Measurements from ENCODE around the gene TIMM23. TPM values are rescaled to one million over a fixed set of nuclear protein-coding genes. Genes with fewer than 3 reads are reported as not detected.

TIMM23 gene
- total RNA-seq, 2 donors from 2014 or later = 18.7 to 34.9 TPM

GRCh38 chr10:46005383-46005782 is 33.1 kb downstream of the TIMM23 start:
- no peak for ATAC-seq

GRCh38 chr10:46006219-46006618 is 33.9 kb downstream of the TIMM23 start:
- intact Hi-C loops (cut with DNase I) = no loop called here

More at GRCh38 chr10:46005383-46005782, 33.1 kb downstream of the TIMM23 start:
- no peak for DNase-seq
- Histone ChIP-seq H3K4me1 (no peaks in the 10 kb centered on the region), H3K27me3 (no peaks in the 10 kb centered on the region), H3K9me3 (no peaks in the 10 kb centered on the region), H3K27ac (no peak overlapping the region), H3K4me3 (no peak overlapping the region), H3K36me3 (replicated peaks in 1 of 2; ENCODE audit: insufficient read depth in 1 of 2, low read depth in 2 of 2) (peaks cover 10 to 34% of the 10 kb centered on the region in 2 donors)
- no peak for TF ChIP-seq CTCF (IDR thresholded peaks at IDR 0.05)
- no peak for TF ChIP-seq POLR2A (IDR thresholded peaks at IDR 0.05)
- WGBS, 2 donors = 77 to 79% methylated on average over 4 of the region's 4 CpGs
- intact Hi-C loops (cut with DNase I) = no loop called here

GRCh38 chr10:46012746-46013145 is 40.5 kb downstream of the TIMM23 start:
- DNase-seq (no peak), ATAC-seq (no peak)
- H3K9me3 ChIP-seq = no peaks in the 10 kb centered on the region
- no peak overlapping the region for H3K27ac ChIP-seq
- no peak overlapping the region for H3K4me3 ChIP-seq
- TF ChIP-seq CTCF (IDR thresholded peaks at IDR 0.05) = no peak
- TF ChIP-seq POLR2A (IDR thresholded peaks at IDR 0.05) = no peak
- peaks cover 34 to 44% of the 10 kb centered on the region in 2 donors for H3K36me3 ChIP-seq (replicated peaks in 1 of 2; ENCODE audit: insufficient read depth in 1 of 2, low read depth in 2 of 2)
- no peaks in the 10 kb centered on the region for H3K27me3 ChIP-seq
- peaks cover 2% of the 10 kb centered on the region for H3K4me1 ChIP-seq
- intact Hi-C loops (cut with DNase I) = no loop called here
- 77 to 88% methylated on average over 3 of the region's 3 CpGs for WGBS, 2 donors

More at GRCh38 chr10:46006219-46006618, 33.9 kb downstream of the TIMM23 start:
- Histone ChIP-seq H3K4me3 (no peak overlapping the region), H3K9me3 (no peaks in the 10 kb centered on the region), H3K4me1 (no peaks in the 10 kb centered on the region), H3K27me3 (no peaks in the 10 kb centered on the region), H3K27ac (no peak overlapping the region), H3K36me3 (replicated peaks in 1 of 2; ENCODE audit: insufficient read depth in 1 of 2, low read depth in 2 of 2) (peaks cover 17 to 42% of the 10 kb centered on the region in 2 donors)
- TF ChIP-seq POLR2A (IDR thresholded peaks at IDR 0.05) (no peak), CTCF (IDR thresholded peaks at IDR 0.05) (no peak)
- 64 to 66% methylated on average over 3 of the region's 3 CpGs for WGBS, 2 donors
- ATAC-seq (no peak), DNase-seq (no peak)

- intact Hi-C loops (cut with DNase I) = no loop called here
- no peaks in the 10 kb centered on the region for H3K27me3 ChIP-seq
- no peak overlapping the region for H3K27ac ChIP-seq
- no peaks in the 10 kb centered on the region for H3K9me3 ChIP-seq
- ATAC-seq = no peak
- H3K4me1 ChIP-seq = peaks cover 16% of the 10 kb centered on the region
- 88 to 93% methylated on average over 5 of the region's 5 CpGs for WGBS, 2 donors
- no peak for TF ChIP-seq CTCF (IDR thresholded peaks at IDR 0.05)
- no peak for TF ChIP-seq POLR2A (IDR thresholded peaks at IDR 0.05)
- no peak for DNase-seq
- peaks cover 34% of the 10 kb centered on the region in 2 donors for H3K36me3 ChIP-seq (replicated peaks in 1 of 2; ENCODE audit: insufficient read depth in 1 of 2, low read depth in 2 of 2)
- no peak overlapping the region for H3K4me3 ChIP-seq
Observed at GRCh38 chr10:46014206-46014605, 41.9 kb downstream of the TIMM23 start.

- TF ChIP-seq CTCF (IDR thresholded peaks at IDR 0.05) = no peak
- no peak for TF ChIP-seq POLR2A (IDR thresholded peaks at IDR 0.05)
- 64 to 67% methylated on average over 5 of the region's 5 CpGs for WGBS, 2 donors
- DNase-seq (no peak), ATAC-seq (no peak)
- Histone ChIP-seq H3K4me1 (peaks cover 23% of the 10 kb centered on the region), H3K36me3 (replicated peaks in 1 of 2; ENCODE audit: insufficient read depth in 1 of 2, low read depth in 2 of 2) (peaks cover 29 to 33% of the 10 kb centered on the region in 2 donors), H3K27ac (no peak overlapping the region), H3K27me3 (no peaks in the 10 kb centered on the region), H3K9me3 (no peaks in the 10 kb centered on the region), H3K4me3 (no peak overlapping the region)
- intact Hi-C loops (cut with DNase I) = no loop called here
Observed at GRCh38 chr10:46014683-46015405, 42.6 kb downstream of the TIMM23 start.

Measured in body of pancreas (tissue), 4 donors.